Mesothelial cell of epicardium (in vitro differentiated cells): ENCODE data around the gene ANKS1B. TPM values are rescaled to one million over a fixed set of nuclear protein-coding genes. Genes with fewer than 3 reads are reported as not detected.

Experiments used
- DNase-seq, 2 experiments: peaks; one replicate each; pipeline ENCODE4 v3.0.0; 2021; ENCODE audit warnings: low spot score in 2 of 2; ENCODE audit not compliant: unreplicated experiment in 2 of 2
- H3K27ac Mint-ChIP-seq: 2 replicates; pipeline ENCODE4 v1.8.0; 2021; ENCODE audit warnings: mixed read lengths
- H3K27me3 Mint-ChIP-seq: 2 replicates; pipeline ENCODE4 v1.8.0; 2021; ENCODE audit warnings: low read depth, mixed read lengths
- H3K36me3 Mint-ChIP-seq: 2 replicates; pipeline ENCODE4 v1.8.0; 2021; ENCODE audit warnings: mixed read lengths
- H3K4me1 Mint-ChIP-seq: 2 replicates; pipeline ENCODE4 v1.8.0; 2021; ENCODE audit warnings: mixed read lengths
- H3K4me3 Mint-ChIP-seq: 2 replicates; pipeline ENCODE4 v1.8.0; 2021; ENCODE audit warnings: mild to moderate bottlenecking, moderate library complexity, mixed read lengths
- H3K9me3 Mint-ChIP-seq: 2 replicates; pipeline ENCODE4 v1.8.0; 2021; ENCODE audit warnings: mixed read lengths
- total RNA-seq: library from RNA; stranded (reverse); gene quantifications from 3 replicates; pipeline ENCODE4 v1.2.1, GENCODE V29; 2021
- TF ChIP-seq, protein P1 (sequence below): fragments of 200-600 bp; sonication (generic); IDR thresholded peaks from one replicate; pipeline ENCODE4 v1.5.0; 2021; ENCODE audit warnings: antibody characterized with exemption; ENCODE audit not compliant: unreplicated experiment

Gene ANKS1B
- total RNA-seq, 1 donor from 2014 or later = 8.8 TPM

DNA sequence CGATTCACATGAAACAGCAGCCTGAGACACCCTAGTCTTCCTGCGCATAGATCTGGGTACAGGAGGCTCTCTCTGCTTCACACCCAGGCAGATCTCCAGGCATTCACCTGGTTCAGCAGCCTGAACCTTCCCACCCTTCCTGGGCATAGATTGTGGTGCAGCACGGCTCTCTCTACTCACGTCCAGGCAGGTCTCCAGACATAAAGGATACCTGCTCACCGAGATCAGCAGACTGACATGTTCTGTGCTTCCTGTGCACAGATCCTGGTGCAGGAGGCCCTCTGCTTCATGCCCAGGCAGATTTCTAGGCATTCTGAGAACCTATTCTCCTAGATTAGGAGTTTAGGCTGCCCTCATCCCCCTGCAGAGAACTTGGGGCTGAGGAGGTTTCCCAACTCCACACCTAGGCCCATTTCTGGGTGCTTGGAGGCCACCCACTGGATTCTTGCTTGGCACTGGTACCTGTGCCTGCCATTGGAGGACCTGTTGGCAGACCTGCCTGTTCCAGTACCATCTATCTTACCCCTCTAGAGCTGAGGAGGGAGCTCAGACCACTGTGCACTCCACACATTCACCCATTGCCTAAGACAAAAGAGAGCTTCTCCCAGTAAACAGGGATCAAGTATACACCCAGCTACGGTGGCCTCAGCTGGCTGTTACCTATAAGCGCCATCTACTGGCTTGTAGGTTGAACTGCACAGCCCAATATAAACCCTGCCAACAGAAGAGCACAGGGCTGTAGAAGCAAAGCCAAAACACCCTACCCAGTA is 365.2 kb downstream of the ANKS1B start:
- Mint-ChIP-seq H3K9me3 (peaks cover 68% of the 10 kb centered on the region), H3K4me1 (no peaks in the 10 kb centered on the region), H3K27me3 (peaks cover 2% of the 10 kb centered on the region), H3K36me3 (peaks cover 4% of the 10 kb centered on the region), H3K27ac (no peak overlapping the region), H3K4me3 (no peak overlapping the region)
- TF ChIP-seq, protein P1, sequence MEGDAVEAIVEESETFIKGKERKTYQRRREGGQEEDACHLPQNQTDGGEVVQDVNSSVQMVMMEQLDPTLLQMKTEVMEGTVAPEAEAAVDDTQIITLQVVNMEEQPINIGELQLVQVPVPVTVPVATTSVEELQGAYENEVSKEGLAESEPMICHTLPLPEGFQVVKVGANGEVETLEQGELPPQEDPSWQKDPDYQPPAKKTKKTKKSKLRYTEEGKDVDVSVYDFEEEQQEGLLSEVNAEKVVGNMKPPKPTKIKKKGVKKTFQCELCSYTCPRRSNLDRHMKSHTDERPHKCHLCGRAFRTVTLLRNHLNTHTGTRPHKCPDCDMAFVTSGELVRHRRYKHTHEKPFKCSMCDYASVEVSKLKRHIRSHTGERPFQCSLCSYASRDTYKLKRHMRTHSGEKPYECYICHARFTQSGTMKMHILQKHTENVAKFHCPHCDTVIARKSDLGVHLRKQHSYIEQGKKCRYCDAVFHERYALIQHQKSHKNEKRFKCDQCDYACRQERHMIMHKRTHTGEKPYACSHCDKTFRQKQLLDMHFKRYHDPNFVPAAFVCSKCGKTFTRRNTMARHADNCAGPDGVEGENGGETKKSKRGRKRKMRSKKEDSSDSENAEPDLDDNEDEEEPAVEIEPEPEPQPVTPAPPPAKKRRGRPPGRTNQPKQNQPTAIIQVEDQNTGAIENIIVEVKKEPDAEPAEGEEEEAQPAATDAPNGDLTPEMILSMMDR = peak; percentile 27
- no peak for DNase-seq

DNA sequence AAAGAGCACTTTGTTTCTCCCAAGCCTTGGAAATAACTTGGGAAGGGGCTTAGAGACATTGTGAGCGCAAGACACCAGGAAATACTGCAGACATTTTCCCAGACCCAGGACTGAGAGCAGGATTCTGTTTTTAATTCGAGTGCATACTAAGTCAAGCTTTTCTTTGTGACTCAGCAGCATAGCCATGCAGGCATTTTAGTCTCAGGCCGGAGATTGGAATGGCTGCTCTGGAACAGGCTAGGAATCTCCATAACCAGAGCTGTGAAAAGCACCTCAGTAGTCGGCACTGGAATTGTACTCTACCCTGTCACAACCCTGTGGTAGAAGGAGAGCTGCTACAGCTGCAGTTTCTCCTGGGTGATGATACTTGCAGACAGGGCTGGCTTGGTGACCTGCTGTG is 366.1 kb downstream of the ANKS1B start:
- no peaks in the 10 kb centered on the region for H3K4me1 Mint-ChIP-seq
- H3K4me3 Mint-ChIP-seq = no peak overlapping the region
- H3K27me3 Mint-ChIP-seq = peaks cover 2% of the 10 kb centered on the region
- H3K36me3 Mint-ChIP-seq = peaks cover 4% of the 10 kb centered on the region
- TF ChIP-seq, protein P1 = no peak
- H3K27ac Mint-ChIP-seq = no peak overlapping the region
- peaks cover 62% of the 10 kb centered on the region for H3K9me3 Mint-ChIP-seq
- DNase-seq = no peak

DNA sequence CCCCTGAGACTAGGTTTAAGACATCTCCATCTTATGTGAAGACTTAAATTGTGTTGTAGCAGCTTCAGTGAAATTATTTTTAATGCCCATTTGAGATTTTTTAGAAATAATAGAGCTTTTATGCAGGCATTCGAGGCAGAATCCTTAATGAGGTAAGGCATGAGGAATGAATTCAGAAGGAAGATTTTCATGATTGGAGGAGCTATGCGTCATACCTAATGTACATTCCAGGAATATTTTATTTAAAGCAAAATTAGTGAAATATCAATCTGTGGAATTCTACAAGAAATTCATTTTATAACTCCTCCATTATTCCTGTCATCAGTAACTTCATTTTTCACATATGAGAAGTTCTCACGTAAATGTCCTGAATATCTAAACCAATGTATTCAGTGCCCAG is 373.1 kb downstream of the ANKS1B start:
- TF ChIP-seq, protein P1 = no peak
- Mint-ChIP-seq H3K27ac (peak overlapping the region; percentile 75), H3K9me3 (peaks cover 9% of the 10 kb centered on the region), H3K4me3 (no peak overlapping the region), H3K36me3 (no peaks in the 10 kb centered on the region), H3K27me3 (no peaks in the 10 kb centered on the region), H3K4me1 (peaks cover 5% of the 10 kb centered on the region)
- no peak for DNase-seq

DNA sequence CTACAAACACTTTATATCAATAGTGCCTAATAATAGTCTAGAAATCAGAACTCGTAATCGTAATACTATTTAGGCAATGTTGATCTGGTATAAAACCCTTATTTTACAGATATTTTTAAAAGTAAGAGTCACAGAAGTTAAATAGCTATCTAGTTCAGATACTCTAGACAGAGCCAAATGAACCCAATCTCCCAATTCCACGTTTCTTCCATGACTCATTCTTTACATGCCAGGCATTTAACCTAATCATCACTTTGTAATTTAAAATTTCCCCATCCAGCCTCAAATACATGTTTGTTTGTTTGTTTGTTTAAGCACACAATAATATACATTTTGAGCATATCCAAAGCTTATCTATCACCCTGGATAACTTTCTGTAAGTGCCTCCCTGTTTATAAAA is 373.6 kb downstream of the ANKS1B start:
- H3K9me3 Mint-ChIP-seq = peaks cover 4% of the 10 kb centered on the region
- no peak overlapping the region for H3K4me3 Mint-ChIP-seq
- H3K36me3 Mint-ChIP-seq = no peaks in the 10 kb centered on the region
- TF ChIP-seq, protein P1 = no peak
- no peaks in the 10 kb centered on the region for H3K27me3 Mint-ChIP-seq
- peaks cover 5% of the 10 kb centered on the region for H3K4me1 Mint-ChIP-seq
- peak overlapping the region; percentile 75 for H3K27ac Mint-ChIP-seq
- no peak for DNase-seq

DNA sequence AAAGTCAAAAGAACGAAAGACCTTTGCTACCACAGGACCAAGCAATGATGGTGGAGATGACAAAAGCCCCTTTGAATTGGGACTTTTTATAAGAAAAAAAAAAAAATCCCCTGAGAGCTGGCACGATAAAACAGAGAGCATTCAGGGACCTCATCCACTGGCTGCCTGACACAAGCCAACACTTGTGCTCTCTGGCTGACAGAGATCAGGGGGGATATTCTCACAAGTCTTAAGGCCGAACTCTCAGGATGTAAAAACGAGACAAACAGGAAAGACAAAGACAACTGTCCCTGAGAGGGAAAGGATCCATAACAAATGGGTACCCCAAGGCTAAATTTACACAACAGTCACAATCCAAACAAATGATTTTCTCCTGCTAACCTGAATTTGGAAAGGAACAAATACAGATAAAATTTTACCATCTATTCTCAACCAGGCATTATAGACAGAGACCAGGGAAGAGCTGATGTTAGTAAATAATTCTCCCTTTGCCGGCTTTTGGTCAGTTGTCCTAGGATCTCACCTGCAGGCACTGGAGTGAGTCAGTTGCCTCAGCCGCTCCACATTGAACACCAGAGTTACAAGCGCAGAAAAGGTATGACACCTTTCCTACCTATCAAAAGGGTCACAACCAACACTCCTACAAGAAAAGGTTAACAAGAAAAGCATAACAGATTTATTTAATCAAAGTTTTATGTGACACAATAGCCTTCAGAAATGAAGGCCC is 375.1 kb downstream of the ANKS1B start:
- Mint-ChIP-seq H3K4me1 (peaks cover 5% of the 10 kb centered on the region), H3K27me3 (no peaks in the 10 kb centered on the region), H3K27ac (no peak overlapping the region), H3K4me3 (no peak overlapping the region), H3K36me3 (no peaks in the 10 kb centered on the region), H3K9me3 (no peaks in the 10 kb centered on the region)
- no peak for DNase-seq
- TF ChIP-seq, protein P1 = no peak
